Measurements from ENCODE around the gene CPXM2. TPM values are rescaled to one million over a fixed set of nuclear protein-coding genes. Genes with fewer than 3 reads are reported as not detected.

Gene CPXM2
- total and polyA plus RNA-seq, 2 donors (not counting 1 experiment from before 2014, with no cell fraction given), result 3.1 to 48.1 TPM

- H2AFZ ChIP-seq (ENCODE audit: low read length), result no peak overlapping the region
- no peak overlapping the region for H3K9ac ChIP-seq (ENCODE audit: insufficient read depth, low read length)
- H3K36me3 ChIP-seq (ENCODE audit: control insufficient read depth, insufficient read depth, low read length), result no peaks in the 10 kb centered on the region
- H3K27ac ChIP-seq (ENCODE audit: insufficient read depth, low read length), result no peak overlapping the region
- TF ChIP-seq CTCF (conservative IDR thresholded peaks at IDR 0.05 in 1 of 2, IDR thresholded peaks at IDR 0.05 in 1 of 2; ENCODE audit: low read depth in 1 of 2, low read length in 2 of 2) (no peak), EZH2 (IDR thresholded peaks at IDR 0.05; ENCODE audit: low read length, missing control alignments) (no peak)
- no peaks in the 10 kb centered on the region for H4K20me1 ChIP-seq (ENCODE audit: control insufficient read depth, extremely low read depth, insufficient read depth, low read length)
- DNase-seq (ENCODE audit: low read depth in 2 of 2), result no peak
- no peak overlapping the region for H3K4me2 ChIP-seq (ENCODE audit: extremely low read depth, insufficient read depth, low read length)
- no peaks in the 10 kb centered on the region for H3K27me3 ChIP-seq (ENCODE audit: control insufficient read depth, insufficient read depth, low read length)
- no peaks in the 10 kb centered on the region for H3K9me3 ChIP-seq (ENCODE audit: control insufficient read depth, insufficient read depth, low read depth, low read length)
- H3K4me1 ChIP-seq (ENCODE audit: control insufficient read depth, extremely low read depth, insufficient read depth, low read length), result no peaks in the 10 kb centered on the region
- H3K79me2 ChIP-seq (ENCODE audit: control insufficient read depth, insufficient read depth, low read length), result no peaks in the 10 kb centered on the region
- no peak overlapping the region for H3K4me3 ChIP-seq (replicated peaks in 1 of 4; ENCODE audit: control extremely low read depth in 1 of 4, insufficient read depth in 1 of 4, low read depth in 3 of 4, low read length in 4 of 4)
Observed at GRCh38 chr10:123897146-123897545, 5.5 kb upstream of the CPXM2 start.

GRCh38 chr10:123896246-123896927 is 4.8 kb upstream of the CPXM2 start:
- no peaks in the 10 kb centered on the region for H3K27me3 ChIP-seq (ENCODE audit: control insufficient read depth, insufficient read depth, low read length)
- no peak overlapping the region for H3K9ac ChIP-seq (ENCODE audit: insufficient read depth, low read length)
- no peaks in the 10 kb centered on the region for H3K36me3 ChIP-seq (ENCODE audit: control insufficient read depth, insufficient read depth, low read length)
- H3K9me3 ChIP-seq (ENCODE audit: control insufficient read depth, insufficient read depth, low read depth, low read length), result no peaks in the 10 kb centered on the region
- no peak overlapping the region for H3K4me2 ChIP-seq (ENCODE audit: extremely low read depth, insufficient read depth, low read length)
- peak in 1 of 2 donors; percentile 1 for DNase-seq (ENCODE audit: low read depth in 2 of 2)
- no peaks in the 10 kb centered on the region for H3K4me1 ChIP-seq (ENCODE audit: control insufficient read depth, extremely low read depth, insufficient read depth, low read length)
- no peaks in the 10 kb centered on the region for H3K79me2 ChIP-seq (ENCODE audit: control insufficient read depth, insufficient read depth, low read length)
- no peak overlapping the region for H3K27ac ChIP-seq (ENCODE audit: insufficient read depth, low read length)
- no peak overlapping the region for H3K4me3 ChIP-seq (replicated peaks in 1 of 4; ENCODE audit: control extremely low read depth in 1 of 4, insufficient read depth in 1 of 4, low read depth in 3 of 4, low read length in 4 of 4)
- no peak for TF ChIP-seq CTCF (conservative IDR thresholded peaks at IDR 0.05 in 1 of 2, IDR thresholded peaks at IDR 0.05 in 1 of 2; ENCODE audit: low read depth in 1 of 2, low read length in 2 of 2)
- no peak for TF ChIP-seq EZH2 (IDR thresholded peaks at IDR 0.05; ENCODE audit: low read length, missing control alignments)
- no peak overlapping the region for H2AFZ ChIP-seq (ENCODE audit: low read length)
- no peaks in the 10 kb centered on the region for H4K20me1 ChIP-seq (ENCODE audit: control insufficient read depth, extremely low read depth, insufficient read depth, low read length)

GRCh38 chr10:123893651-123894050 is 2.0 kb upstream of the CPXM2 start:
- Histone ChIP-seq H2AFZ (ENCODE audit: low read length) (no peak overlapping the region), H3K9ac (ENCODE audit: insufficient read depth, low read length) (no peak overlapping the region), H3K4me1 (ENCODE audit: control insufficient read depth, extremely low read depth, insufficient read depth, low read length) (no peaks in the 10 kb centered on the region), H3K27me3 (ENCODE audit: control insufficient read depth, insufficient read depth, low read length) (no peaks in the 10 kb centered on the region), H4K20me1 (ENCODE audit: control insufficient read depth, extremely low read depth, insufficient read depth, low read length) (no peaks in the 10 kb centered on the region), H3K4me3 (replicated peaks in 1 of 4; ENCODE audit: control extremely low read depth in 1 of 4, insufficient read depth in 1 of 4, low read depth in 3 of 4, low read length in 4 of 4) (no peak overlapping the region), H3K27ac (ENCODE audit: insufficient read depth, low read length) (no peak overlapping the region), H3K9me3 (ENCODE audit: control insufficient read depth, insufficient read depth, low read depth, low read length) (no peaks in the 10 kb centered on the region), H3K79me2 (ENCODE audit: control insufficient read depth, insufficient read depth, low read length) (no peaks in the 10 kb centered on the region), H3K4me2 (ENCODE audit: extremely low read depth, insufficient read depth, low read length) (no peak overlapping the region), H3K36me3 (ENCODE audit: control insufficient read depth, insufficient read depth, low read length) (no peaks in the 10 kb centered on the region)
- no peak for DNase-seq (ENCODE audit: low read depth in 2 of 2)
- no peak for TF ChIP-seq CTCF (conservative IDR thresholded peaks at IDR 0.05 in 1 of 2, IDR thresholded peaks at IDR 0.05 in 1 of 2; ENCODE audit: low read depth in 1 of 2, low read length in 2 of 2)
- no peak for TF ChIP-seq EZH2 (IDR thresholded peaks at IDR 0.05; ENCODE audit: low read length, missing control alignments)
